Body of pancreas (tissue), 4 donors: ENCODE data around the gene MFSD12. TPM values are rescaled to one million over a fixed set of nuclear protein-coding genes. Genes with fewer than 3 reads are reported as not detected.

ENCODE experiments used
- ATAC-seq: fragments of 150-250 bp; one replicate; pipeline ENCODE4 v1.9.1; 2016
- DNase-seq, 4 donors: peaks; one replicate each; pipeline ENCODE4 v3.0.0-alpha.2; 2019
- H3K27ac ChIP-seq, 4 donors: fragments of 200-600 bp; sonication (generic); 1 replicate in 3 of 4; 2 replicates in 1 of 4; pipeline versions ENCODE4 v1.5.1 to v1.6.1; 2016 to 2019; ENCODE audit warnings: mild to moderate bottlenecking in 1 of 4, mixed read lengths in 1 of 4, moderate library complexity in 1 of 4
- H3K27me3 ChIP-seq, 2 donors: fragments of 200-600 bp; sonication (generic); one replicate each; pipeline ENCODE4 v1.6.0; 2016; ENCODE audit warnings: mild to moderate bottlenecking in 1 of 2
- H3K36me3 ChIP-seq, 2 donors: fragments of 200-600 bp; sonication (generic); replicated peaks in 1 of 2; 2 replicates each; pipeline ENCODE4 v1.5.1; 2016; ENCODE audit warnings: low read depth in 2 of 2; ENCODE audit not compliant: insufficient read depth in 1 of 2
- H3K4me1 ChIP-seq: fragments of 200-600 bp; sonication (generic); one replicate; pipeline ENCODE4 v1.6.0; 2016
- H3K4me3 ChIP-seq, 2 donors: fragments of 200-600 bp; sonication (generic); 1 replicate in 1 of 2; 2 replicates in 1 of 2; pipeline ENCODE4 v1.5.1; 2016 to 2019
- H3K9me3 ChIP-seq, 3 donors: fragments of 200-600 bp; sonication (generic); 1 replicate in 2 of 3; 2 replicates in 1 of 3; pipeline ENCODE4 v1.5.1; 2016
- POLR2A ChIP-seq, 3 donors: fragments of 450-650 bp; IDR thresholded peaks; one replicate each; pipeline ENCODE4 v1.6.1; 2016; ENCODE audit warnings: antibody characterized with exemption in 3 of 3, mild to moderate bottlenecking in 2 of 3
- WGBS, 2 donors: methylation state at CpG; one replicate each; pipeline ENCODE4 v1.1.5; 2017; 5-methylcytosine and 5-hydroxymethylcytosine counted together
- intact Hi-C: fragments of 100-400 bp; cut with DNase I; formaldehyde crosslinking; loops from one replicate; pipeline ENCODE4 v1.15.1; 2023
- total RNA-seq, 2 donors: library from RNA; depleted of rRNA; stranded (reverse); fragments of >200 nt; gene quantifications; one replicate each; pipeline ENCODE4 v1.1.0, GENCODE V29; 2016
- TF ChIP-seq, protein P1 (sequence below), 7 experiments: fragments of 450-650 bp in 4 of 7; fragments of 200-600 bp in 3 of 7; sonication (generic) in 3 of 7; IDR thresholded peaks; one replicate each; pipeline ENCODE4 v1.5.1; 2016 to 2019; ENCODE audit warnings: antibody characterized with exemption in 7 of 7

MFSD12 gene
- total RNA-seq, 2 donors from 2014 or later: 64.3 to 78.8 TPM

DNA sequence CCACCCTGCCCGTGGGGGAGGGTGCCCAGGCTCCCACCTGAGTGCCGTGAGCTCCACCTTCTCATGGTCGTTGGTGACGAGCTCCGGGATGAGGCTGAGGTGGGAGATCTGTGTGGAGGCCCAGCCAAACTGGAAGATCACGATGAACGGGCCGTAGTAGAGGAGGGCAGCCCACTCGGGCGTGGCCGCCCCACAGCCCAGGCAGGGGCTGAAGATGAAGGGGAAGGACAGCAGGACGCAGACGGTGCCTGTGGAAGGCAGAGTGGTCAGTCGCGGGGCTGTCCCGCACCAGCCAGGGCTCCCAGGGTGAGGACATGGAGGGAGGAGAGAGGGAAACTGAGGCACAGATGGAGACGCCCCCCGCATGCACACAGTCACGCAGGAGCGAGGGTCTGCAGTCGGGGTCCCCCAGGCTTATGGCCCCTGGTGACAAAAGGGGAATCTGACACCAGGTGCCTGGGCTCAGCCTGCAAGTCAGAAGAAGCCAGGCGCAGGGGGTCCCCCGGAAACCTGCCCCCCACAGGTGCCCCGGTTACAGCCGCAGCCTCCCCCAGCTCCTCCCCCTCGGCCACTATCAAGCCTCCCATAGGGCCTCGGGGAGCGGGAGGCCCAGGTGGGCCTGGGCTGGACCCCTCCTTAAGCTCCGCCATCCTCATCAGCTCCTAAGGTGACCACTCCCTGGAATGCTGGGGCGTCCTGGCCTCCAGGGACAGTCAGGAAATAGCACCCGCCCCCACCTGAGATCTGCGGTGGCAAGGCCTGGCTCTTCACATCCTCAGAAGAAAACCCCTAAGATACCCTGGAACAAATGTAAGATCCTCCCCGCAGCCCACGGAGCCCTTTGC lies 6.2 kb downstream of the MFSD12 start:
- 93 to 94% methylated on average over 19 to 26 of the region's 34 CpGs for WGBS, 2 donors
- H3K4me1 ChIP-seq: peaks cover 40% of the 10 kb centered on the region
- intact Hi-C loops: no loop called here
- H3K9me3 ChIP-seq: no peaks in the 10 kb centered on the region
- no peak overlapping the region for H3K4me3 ChIP-seq
- TF ChIP-seq POLR2A (IDR thresholded peaks at IDR 0.05): no peak
- TF ChIP-seq, protein P1, sequence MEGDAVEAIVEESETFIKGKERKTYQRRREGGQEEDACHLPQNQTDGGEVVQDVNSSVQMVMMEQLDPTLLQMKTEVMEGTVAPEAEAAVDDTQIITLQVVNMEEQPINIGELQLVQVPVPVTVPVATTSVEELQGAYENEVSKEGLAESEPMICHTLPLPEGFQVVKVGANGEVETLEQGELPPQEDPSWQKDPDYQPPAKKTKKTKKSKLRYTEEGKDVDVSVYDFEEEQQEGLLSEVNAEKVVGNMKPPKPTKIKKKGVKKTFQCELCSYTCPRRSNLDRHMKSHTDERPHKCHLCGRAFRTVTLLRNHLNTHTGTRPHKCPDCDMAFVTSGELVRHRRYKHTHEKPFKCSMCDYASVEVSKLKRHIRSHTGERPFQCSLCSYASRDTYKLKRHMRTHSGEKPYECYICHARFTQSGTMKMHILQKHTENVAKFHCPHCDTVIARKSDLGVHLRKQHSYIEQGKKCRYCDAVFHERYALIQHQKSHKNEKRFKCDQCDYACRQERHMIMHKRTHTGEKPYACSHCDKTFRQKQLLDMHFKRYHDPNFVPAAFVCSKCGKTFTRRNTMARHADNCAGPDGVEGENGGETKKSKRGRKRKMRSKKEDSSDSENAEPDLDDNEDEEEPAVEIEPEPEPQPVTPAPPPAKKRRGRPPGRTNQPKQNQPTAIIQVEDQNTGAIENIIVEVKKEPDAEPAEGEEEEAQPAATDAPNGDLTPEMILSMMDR (IDR thresholded peaks at IDR 0.05): no peak
- DNase-seq (no peak), ATAC-seq (no peak)
- H3K27me3 ChIP-seq: no peaks in the 10 kb centered on the region
- no peak overlapping the region for H3K27ac ChIP-seq
- no peaks in the 10 kb centered on the region for H3K36me3 ChIP-seq

GRCh38 chr19:3549816-3550215 lies 7.6 kb downstream of the MFSD12 start:
- Histone ChIP-seq H3K36me3 (no peaks in the 10 kb centered on the region), H3K9me3 (no peaks in the 10 kb centered on the region), H3K27me3 (no peaks in the 10 kb centered on the region), H3K4me1 (peaks cover 27% of the 10 kb centered on the region), H3K27ac (no peak overlapping the region), H3K4me3 (no peak overlapping the region)
- WGBS, 2 donors: 88 to 90% methylated on average over 6 to 10 of the region's 10 CpGs
- intact Hi-C loops: loop anchor here (5.0 kb wide), 1 partner anchor 32 kb away; no protein-coding TSS in a partner anchor
- ATAC-seq: no peak
- DNase-seq: no peak
- TF ChIP-seq, protein P1 (IDR thresholded peaks at IDR 0.05): no peak
- TF ChIP-seq POLR2A (IDR thresholded peaks at IDR 0.05): no peak

DNA sequence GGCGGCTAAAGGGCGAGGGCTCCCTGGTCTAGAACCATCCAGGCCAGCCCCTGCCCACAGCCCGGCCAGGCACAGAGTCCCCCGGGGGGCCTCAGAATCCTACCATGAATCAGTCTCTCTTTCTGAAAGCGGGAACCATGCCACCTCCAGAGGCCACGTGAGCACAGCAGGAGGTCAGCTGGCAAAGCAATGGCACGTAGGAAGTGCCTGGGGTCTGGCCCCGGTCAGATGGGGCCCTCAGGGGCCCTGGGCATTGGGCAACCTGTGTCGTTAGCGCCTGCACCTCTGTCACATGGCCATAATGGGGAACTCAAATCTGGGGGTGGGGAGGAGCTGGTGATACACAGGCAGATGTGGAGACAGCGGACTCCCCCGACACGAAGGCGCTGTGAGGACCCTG lies 8.8 kb downstream of the MFSD12 start:
- no peaks in the 10 kb centered on the region for H3K9me3 ChIP-seq
- peak in 3 of 4 donors; percentile 43 to 56 (median 50) for DNase-seq
- intact Hi-C loops: loop anchor here (5.0 kb wide), 1 partner anchor 34 kb away; no protein-coding TSS in a partner anchor
- no peak for TF ChIP-seq POLR2A (IDR thresholded peaks at IDR 0.05)
- TF ChIP-seq, protein P1 (IDR thresholded peaks at IDR 0.05): no peak
- no peaks in the 10 kb centered on the region for H3K36me3 ChIP-seq
- peaks cover 20% of the 10 kb centered on the region for H3K4me1 ChIP-seq
- H3K4me3 ChIP-seq: no peak overlapping the region
- no peaks in the 10 kb centered on the region for H3K27me3 ChIP-seq
- ATAC-seq: peak; percentile 60
- WGBS, 2 donors: 69 to 83% methylated on average over 9 to 14 of the region's 14 CpGs
- H3K27ac ChIP-seq: peak overlapping the region in 3 of 4 donors; percentile 19 to 65 (median 53)

DNA sequence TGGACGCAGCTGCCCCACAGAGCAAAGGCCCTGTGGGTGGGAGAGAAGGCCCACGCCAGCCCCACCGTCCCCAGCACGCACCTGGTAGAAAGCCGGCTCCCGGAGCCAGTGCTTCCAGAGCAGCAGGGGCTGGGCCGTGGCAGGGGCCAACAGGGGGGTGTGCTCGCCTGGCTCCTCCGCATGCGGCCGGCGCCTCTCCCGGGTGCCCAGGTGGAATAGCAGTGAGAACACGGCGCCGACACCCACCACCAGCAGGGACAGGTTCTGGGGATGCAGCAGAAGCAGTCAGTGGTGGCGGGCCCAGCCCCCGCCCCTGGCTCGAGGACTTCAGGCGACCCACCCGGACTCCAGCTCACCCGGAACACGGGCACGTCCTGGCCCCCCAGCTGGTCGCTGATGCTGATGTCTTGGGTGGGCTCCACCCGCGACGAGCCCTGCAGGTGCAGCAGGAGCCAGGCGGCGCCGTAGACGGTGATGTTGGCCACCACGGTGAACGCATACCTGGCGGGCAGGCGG lies 9.6 kb downstream of the MFSD12 start:
- intact Hi-C loops: loop anchor here (5.0 kb wide), 1 partner anchor 34 kb away; no protein-coding TSS in a partner anchor
- Histone ChIP-seq H3K4me3 (no peak overlapping the region), H3K27me3 (no peaks in the 10 kb centered on the region), H3K4me1 (peaks cover 15% of the 10 kb centered on the region), H3K9me3 (no peaks in the 10 kb centered on the region), H3K27ac (peak overlapping the region in 3 of 4 donors; percentile 19 to 65 (median 53)), H3K36me3 (no peaks in the 10 kb centered on the region)
- 87% methylated on average over 35 of the region's 36 CpGs; no CpG with 5 or more reads in 1 of the 2 donors for WGBS, 2 donors
- TF ChIP-seq POLR2A (IDR thresholded peaks at IDR 0.05): no peak
- TF ChIP-seq, protein P1 (IDR thresholded peaks at IDR 0.05): no peak
- DNase-seq: no peak
- no peak for ATAC-seq
